ENCODE results near the gene MMP12.

The MMP12 gene

DNA sequence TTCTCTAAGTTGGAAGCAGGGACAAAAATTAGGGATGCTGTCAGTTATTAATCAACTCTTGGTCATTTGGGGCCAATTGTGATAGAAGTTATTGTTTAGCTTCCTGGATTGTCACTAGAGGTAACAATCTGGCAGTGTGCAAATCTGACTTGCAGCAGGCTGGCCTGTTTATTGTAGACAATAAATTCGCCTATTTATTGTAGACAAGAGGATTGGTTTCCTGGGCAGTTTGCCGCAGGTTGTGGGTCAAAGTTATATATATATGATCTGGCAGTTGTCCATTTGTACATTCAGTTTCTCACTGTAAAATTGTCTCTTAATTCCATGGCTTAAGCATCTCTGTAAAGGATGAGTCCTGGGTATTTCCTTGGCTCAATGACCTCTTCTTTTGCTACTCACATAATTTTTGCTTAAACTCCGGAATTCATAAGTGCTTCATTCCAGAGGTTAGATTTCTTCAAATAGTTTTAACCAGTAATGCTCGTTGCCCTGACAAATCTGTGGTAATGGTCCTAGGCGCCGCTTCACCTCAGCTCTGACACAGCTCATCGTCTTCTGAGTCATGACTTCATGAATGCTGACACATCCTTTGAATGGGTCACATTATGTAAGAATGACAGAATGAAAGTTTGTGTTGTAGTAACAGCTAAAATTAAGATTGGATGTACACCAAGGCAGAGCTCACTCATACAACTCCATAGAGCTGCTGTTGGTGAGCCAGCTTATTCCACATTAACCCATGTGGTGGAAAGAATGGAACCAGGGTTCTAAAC, 23.6 kb downstream of the MMP12 start:
- no peak for DNase-seq (ENCODE audit: low read depth)

DNA sequence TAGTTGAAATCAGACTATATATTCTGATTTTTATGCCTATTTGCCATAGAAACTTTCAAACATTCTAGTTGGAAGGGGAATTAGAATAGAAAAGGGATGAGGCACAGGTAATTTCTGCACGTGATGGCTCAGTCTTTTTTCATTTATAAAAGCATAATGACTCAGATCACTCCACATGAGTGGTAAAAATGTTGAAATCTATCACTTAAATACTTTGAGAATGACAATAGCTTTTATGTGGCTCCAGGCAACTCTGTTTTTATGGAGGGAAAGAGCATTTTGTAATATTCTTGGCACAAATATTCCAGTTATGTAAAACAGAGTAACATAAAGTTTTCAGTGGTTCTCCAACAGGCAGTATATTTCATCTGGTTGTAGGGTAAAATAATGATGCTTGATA, 25.5 kb downstream of the MMP12 start:
- no peak for DNase-seq (ENCODE audit: low read depth)

DNA sequence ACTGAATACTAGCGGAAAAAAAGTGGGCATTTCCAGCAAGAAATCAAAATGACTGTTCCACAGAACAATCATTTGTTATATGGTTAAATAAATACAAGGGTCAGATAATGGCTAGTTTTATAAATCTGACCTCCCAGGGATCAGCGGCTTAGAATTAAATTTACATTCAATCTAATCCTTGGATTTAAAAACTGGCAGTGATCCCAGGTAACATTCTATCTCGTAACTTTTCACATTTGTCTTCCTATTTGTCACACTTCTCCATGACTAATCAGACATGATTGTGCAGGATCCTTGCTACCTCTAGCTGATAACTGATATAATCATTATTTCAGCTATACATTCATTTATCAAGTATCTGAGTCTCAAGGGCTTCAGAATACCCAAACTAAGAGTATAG, 28.5 kb downstream of the MMP12 start:
- no peak for DNase-seq (ENCODE audit: low read depth)

DNA sequence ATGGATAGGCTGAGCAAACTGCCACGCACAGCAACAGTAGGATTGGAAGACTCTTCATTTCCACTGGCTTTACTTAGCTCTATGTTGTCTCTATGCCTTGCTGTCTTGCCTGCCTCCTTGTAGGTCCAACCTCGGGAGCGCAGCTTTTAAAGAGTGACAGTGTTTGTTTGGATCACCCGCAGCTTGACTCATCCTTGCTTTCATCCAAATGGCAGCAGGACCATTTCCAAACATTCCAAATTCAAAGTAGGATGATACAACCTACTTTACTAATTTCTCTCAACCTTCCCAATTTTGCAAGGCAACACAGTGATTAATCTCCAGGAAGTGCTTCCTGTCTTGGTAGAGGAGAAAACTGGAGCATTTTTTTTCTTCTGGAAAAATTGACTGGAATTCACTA, 31.3 kb downstream of the MMP12 start, which contains the start of gene MMP3:
TSS of gene MMP3 (minus strand) at position 121 of the 400 bp plus-strand sequence. CDS start at position 58, 63 bp downstream.
- DNase-seq (ENCODE audit: low read depth) = no peak

DNA sequence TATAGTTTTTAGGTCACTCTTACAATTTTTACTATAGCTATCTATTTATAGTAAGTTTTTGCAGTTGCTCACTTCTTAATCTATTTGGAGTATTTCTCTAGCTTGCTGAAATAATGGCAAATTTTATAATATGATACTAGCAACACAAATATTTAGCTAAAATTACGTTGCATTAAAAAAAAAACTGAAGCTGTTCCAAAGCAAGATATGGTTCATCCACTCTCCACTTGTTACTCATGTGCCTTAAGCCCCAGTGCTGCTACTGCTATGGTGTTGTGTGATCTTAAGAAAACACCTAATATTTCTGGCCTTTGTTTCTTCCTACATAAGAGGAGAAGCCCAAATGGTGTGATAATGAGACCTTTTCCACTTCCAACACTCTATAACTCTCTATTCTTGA, 31.9 kb downstream of the MMP12 start:
- DNase-seq (ENCODE audit: low read depth) = no peak

DNA sequence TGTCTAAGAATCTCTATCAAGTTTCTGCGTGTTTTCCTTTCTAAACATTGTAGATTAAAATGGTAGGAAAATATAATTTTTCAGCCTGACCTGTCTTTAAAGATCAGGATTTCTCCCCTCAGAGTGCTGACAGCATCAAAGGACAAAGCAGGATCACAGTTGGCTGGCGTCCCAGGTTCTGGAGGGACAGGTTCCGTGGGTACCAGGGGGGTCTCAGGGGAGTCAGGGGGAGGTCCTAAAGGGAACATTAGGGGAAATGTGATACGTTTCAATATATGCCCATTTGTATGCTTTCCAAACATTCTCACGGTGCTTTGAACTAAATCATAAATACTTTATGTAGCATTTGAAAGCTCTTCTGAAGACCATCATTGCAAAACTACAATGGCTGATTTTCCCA, 34.8 kb downstream of the MMP12 start:
- no peak for DNase-seq (ENCODE audit: low read depth)

DNA sequence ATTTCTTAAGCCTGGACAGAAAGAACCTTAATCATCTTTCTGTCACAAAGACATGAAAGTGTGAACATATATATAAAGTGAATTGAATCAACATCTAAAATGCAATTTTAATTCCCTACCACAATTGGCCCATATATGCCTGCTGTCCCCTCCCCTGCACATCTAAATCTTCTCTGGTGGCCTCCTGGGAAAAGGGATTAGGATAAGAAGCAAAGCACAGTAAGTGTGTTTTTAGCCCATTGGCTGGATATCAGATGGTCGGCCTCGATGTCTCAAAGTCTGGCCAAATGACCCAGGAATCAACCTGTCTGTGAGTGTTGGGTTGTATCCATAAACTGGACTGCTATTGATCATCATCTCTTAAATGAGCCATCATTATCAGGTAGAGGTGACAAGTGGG, 37.1 kb downstream of the MMP12 start:
- no peak for DNase-seq (ENCODE audit: low read depth)

DNA sequence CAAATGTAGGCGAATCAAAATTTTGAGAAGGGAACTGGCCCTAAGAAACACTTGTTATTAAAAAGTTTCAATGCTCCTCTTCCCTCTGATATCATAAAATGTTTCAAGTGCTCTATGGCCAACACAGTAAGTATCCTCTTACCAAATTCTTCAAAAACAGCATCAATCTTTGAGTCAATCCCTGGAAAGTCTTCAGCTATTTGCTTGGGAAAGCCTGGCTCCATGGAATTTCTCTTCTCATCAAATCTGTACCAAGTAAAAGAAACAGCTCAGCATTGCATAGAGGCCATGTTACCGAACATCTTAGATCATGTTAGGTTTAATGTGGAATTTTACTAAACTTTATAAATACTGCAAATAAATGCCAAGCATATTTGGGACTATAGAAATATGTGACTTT, 37.6 kb downstream of the MMP12 start:
- no peak for DNase-seq (ENCODE audit: low read depth)

DNA sequence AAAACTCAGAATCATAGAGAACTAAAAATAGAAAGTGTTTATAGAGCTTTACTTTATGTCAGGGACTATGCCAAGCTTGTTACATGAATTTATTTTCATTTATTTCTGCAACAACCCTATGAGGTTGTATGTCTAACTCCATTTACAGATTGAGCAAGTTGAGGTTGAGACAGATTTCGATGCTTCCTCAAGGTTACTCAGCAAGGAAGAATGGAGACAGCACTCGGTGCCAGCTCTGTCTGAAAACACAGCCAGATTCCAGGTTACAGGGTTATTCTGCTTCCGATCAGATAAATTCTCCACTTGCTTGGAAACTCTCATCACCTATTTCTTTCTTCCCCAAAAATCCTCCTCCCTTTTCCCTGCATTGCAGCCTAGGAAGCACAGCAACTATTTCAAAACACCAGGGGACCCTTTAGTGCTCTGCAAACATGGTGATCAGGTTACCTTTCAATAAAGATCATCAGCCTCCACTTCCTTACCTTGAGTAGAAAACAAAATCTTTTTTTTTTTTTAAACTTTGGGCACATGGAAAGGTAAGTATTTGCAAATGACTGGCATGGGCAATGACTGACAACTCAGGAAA, 38.4 kb downstream of the MMP12 start:
- no peak for DNase-seq (ENCODE audit: low read depth)

DNA sequence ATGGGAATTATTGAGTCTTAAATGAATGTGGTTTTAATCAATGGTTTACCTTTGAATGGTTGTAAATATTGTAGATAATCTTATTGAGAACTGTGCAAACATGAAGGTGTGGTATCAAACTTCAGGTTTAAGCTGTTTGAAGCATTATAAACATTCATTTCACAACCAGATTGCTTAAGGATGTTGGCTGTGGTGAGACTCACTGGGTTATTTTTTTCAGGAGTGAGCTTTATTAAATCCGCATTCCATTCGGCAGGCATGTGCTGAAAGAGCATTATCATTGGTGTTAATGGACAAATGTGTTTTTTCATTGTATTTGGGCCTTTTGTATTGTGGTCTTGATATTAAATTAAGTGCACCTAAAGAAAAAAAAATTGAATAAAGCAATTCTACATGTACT, 41.1 kb downstream of the MMP12 start:
- DNase-seq (ENCODE audit: low read depth) = no peak

DNA sequence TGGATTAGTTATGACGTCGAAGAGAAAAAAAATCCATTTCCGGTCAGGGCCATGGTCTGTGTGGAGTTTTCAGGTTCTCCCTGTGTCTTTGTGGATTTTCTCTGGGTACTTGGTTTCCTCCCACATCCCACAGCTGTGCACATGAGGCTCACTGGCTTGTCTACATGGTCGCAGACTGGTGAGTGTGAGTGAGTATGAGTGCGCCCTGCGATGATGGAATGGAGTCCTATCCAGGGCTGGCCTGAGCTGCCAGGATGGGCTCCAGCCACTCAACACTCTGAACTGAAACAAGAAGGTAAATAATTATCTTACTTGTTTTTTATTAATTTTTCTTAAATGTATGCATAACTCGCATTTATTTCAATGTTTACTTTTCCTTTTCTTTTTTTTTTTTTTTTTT, 42.2 kb downstream of the MMP12 start:
- no peak for DNase-seq (ENCODE audit: low read depth)

DNA sequence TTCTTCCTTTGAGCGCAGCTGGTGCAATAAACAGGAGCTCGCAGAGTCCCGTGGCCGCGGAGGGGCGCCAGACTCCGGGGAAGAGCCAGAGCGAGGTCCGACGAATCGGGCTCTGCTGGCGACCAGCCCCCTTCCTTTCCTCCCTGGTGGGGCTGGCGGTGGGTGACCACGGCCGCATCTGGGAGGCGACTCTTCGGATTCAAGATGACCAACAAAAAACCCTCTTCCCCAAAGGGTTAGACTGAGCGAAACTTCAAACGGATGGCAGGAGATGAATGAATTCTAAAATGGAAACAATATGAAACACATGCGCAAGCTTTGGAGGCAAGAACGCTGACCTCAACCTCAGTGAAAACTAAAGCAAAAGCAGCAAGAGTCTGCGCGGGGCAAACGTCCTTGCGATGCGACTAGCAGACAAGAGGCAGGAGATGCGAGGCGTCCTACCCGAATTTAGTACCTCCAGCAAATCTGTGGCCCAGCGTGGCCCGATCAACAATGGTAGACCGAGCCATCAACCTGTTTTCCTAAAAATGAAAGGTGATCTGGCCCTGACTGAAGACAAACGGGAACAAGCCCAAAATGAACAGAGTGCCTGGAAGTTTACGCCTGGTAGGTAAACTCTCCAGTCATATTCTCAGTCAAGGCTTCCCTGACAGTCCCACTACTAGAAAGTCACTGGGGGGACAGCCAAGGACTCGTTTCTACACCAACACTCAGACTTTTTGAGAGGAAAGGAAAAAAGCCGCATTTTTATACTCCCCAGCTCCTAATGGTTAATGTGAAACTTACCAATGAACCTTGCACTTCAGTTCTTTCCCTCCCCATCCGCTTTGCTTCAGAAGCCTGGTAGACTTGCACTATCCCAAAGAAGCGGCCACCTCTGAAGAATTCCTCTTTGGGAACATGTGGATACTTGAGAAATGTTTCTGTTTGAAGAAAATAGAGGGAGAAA, 43.0 kb downstream of the MMP12 start:
- DNase-seq (ENCODE audit: low read depth) = no peak

DNA sequence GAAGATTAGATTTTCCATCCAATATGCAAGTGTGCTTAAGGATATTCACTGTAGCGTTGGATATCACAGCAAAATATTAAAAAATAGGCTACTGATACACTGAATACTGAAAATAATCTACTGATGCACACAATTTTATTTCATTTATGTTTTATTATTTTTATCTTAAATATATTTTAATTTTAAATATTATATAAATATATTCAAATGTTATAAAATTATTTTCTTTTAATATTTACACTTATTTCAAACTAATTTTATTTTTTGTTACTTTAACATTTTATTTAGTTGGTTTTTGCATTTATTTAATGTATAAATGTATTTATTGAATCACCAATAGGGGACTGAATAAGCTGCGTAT, 43.7 kb downstream of the MMP12 start:
- no peak for DNase-seq (ENCODE audit: low read depth)

DNA sequence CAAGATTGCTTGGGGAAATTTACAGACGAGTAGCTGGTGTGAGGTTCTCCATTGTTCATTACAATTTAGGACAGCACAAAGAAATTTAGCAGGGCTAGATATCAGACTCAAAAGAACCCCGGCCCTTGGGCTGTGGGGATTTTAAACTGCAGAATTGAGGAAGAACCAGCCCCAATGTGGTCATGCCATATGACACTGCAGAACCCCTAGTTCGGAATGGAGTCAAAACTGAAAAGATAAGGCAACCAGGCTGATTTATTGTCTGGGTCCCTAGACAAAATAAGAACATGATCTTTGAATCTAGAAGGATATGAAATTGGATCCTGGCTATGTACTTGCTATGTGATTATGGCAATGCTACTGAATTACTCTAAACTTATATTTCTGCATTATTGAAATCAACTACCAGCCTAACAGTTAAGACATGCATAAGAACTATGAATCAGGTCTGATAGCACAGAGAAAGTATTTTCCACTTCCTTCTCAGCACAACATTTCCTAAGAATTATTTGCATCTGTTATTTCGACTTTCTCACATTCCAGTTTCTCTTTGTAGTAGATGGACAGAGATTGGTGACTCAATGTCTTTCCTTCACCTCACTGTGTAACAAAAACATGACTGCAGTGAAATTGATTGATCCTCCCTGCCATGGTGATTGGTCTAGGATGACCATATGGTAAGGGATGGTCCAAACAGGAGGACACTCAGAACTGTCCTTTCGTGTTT, 44.6 kb downstream of the MMP12 start:
- DNase-seq (ENCODE audit: low read depth) = no peak

DNA sequence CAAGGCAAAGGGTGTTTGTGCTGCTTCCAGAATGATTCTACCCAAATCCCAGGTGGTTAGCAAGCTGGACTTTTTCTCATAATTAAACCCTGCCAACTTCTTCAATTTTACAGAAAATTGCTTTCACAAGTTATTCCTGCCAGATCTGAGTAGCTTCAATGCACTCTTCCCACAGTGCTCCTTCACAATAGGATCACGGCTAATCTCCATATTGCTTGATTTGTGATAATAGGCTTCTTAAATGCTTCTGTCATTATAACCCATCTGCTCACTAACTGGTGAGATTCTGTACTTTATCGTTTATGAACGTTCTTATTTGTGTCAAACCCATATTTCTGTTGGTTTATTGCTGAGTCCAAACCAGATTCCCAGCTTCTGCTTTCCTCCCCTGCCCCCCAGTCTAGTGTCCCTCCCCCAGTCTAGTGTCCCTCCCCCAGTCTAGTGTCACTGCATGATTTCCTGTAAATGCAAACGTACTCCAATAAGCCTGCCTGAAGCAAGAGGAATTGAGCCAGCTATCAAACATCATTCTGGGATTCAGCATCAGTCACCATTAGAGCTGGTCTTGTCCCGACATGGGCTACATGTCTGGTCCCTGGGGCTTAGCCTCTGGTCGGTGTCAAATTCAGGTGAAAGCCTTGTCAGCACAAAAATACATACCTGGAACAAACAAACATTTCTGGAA, 45.3 kb downstream of the MMP12 start:
- DNase-seq (ENCODE audit: low read depth) = no peak

DNA sequence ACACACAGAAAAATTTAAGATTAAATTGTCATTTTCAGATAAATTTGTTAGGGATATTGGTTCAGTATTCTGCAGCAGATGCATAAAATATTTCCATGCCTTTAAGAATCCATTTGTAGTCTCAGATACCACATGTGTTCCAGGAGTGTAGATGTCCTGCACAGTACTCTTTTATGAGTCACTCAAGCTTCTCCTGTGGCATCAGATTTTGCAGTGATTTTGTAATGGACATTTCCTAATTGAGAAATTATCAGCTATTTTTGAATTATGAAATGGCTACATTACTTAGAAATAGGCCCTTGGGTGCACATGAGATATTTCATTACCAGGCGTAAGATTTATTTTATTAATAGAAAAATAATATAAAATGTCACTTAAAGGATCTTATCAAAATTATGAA, 50.2 kb downstream of the MMP12 start:
- no peak for DNase-seq (ENCODE audit: low read depth)

DNA sequence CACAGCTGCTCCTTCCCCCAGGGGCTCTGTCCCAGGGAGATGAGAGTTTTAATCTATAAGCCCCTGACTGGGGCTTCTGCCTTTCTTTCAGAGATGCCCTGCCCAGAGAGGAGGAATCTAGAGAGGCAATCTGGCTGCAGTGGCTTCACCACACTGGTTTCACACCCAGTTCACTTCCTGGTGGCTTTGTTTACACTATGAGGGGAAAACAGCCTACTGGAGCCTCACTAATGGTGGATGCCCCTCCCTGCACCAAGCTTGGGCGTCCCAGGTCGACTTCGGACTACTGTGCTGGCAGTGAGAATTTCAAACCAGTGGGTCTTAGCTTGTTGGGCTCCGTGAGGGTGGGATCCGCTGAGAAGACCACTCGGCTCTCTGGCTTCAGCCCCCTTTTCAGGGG, 55.3 kb downstream of the MMP12 start:
- no peak for DNase-seq (ENCODE audit: low read depth)

DNA sequence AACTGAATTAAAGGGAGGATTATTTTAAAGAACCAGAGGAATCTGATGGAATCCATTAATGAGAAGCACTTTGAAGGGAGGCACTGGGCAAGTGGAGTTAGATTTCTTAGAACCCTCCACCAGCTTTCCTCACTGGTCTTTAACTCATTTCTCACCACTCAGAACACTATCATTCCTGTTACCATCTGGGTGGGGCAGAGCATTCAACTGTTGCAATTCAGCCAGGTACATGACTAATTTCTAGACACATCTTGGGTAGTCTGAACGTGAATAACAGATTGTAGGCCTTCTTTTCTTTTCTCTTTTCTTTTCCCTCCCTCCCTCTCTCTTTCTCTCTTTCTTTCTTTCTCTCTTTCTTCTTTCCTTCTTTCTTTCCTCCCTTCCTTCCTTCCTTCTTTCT, 61.3 kb downstream of the MMP12 start:
- DNase-seq (ENCODE audit: low read depth) = no peak

All from activated T-helper 9 cell treated with anti-CD3 and anti-CD28 coated beads, Interleukin-2, amount 50 U/mL, for 16 hours (primary cell).